Upper lobe of left lung (tissue), 6 donors: Measurements from ENCODE around the gene NGB. TPM values are rescaled to one million over a fixed set of nuclear protein-coding genes. Genes with fewer than 3 reads are reported as not detected.

Source experiments
- ATAC-seq, 2 donors: fragments of 200-7000 bp; cut with Tn5 transposase; one replicate each; pipeline ENCODE4 v1.9.1; 2022; ENCODE audit warnings: mild to moderate bottlenecking in 2 of 2, moderate library complexity in 2 of 2; ENCODE audit not compliant: low FRiP score in 2 of 2
- DNase-seq, 2 donors: peaks; one replicate each; pipeline ENCODE4 v3.0.0-alpha.2; 2019 to 2020
- H3K27ac ChIP-seq, 4 donors: fragments of 200-600 bp; sonication (generic); one replicate each; pipeline ENCODE4 v1.5.1; 2016 to 2019
- H3K27me3 ChIP-seq, 4 donors: fragments of 200-600 bp; sonication (generic); one replicate each; pipeline ENCODE4 v1.5.1; 2017 to 2019
- H3K36me3 ChIP-seq, 4 donors: fragments of 200-600 bp; sonication (generic); one replicate each; pipeline ENCODE4 v1.5.1; 2016 to 2019
- H3K4me1 ChIP-seq, 4 donors: fragments of 200-600 bp; sonication (generic); one replicate each; pipeline ENCODE4 v1.5.1; 2018 to 2019
- H3K4me3 ChIP-seq, 4 donors: fragments of 200-600 bp; sonication (generic); one replicate each; pipeline ENCODE4 v1.5.1; 2017 to 2019; ENCODE audit warnings: mild to moderate bottlenecking in 2 of 4, moderate library complexity in 1 of 4
- H3K9me3 ChIP-seq, 4 donors: fragments of 200-600 bp; sonication (generic); one replicate each; pipeline ENCODE4 v1.5.1; 2018 to 2019
- CTCF ChIP-seq, 6 experiments: fragments of 450-650 bp in 4 of 6; fragments of 200-600 bp in 2 of 6; sonication (generic) in 2 of 6; IDR thresholded peaks; one replicate each; pipeline ENCODE4 v1.5.1; 2016 to 2019; ENCODE audit warnings: antibody characterized with exemption in 6 of 6
- EP300 ChIP-seq, 4 donors: sonication (generic); formaldehyde crosslinking; IDR thresholded peaks; one replicate each; pipeline ENCODE4 v1.5.1; 2017; ENCODE audit warnings: antibody characterized with exemption in 4 of 4, control low read depth in 2 of 4
- POLR2A ChIP-seq, 4 donors: fragments of 450-650 bp; IDR thresholded peaks; one replicate each; pipeline ENCODE4 v1.5.1; 2016 to 2017; ENCODE audit warnings: antibody characterized with exemption in 4 of 4, mild to moderate bottlenecking in 2 of 4
- POLR2AphosphoS5 ChIP-seq, 2 donors: sonication (generic); formaldehyde crosslinking; IDR thresholded peaks; one replicate each; pipeline ENCODE4 v1.5.1; 2017; ENCODE audit warnings: antibody characterized with exemption in 2 of 2
- WGBS, 2 donors: methylation state at CpG; one replicate each; pipeline ENCODE4 v1.1.5; 2017 to 2018; 5-methylcytosine and 5-hydroxymethylcytosine counted together
- total RNA-seq, 6 donors: library from RNA; depleted of rRNA in 4 of 6; stranded (reverse); fragments of >200 nt in 4 of 6; gene quantifications; one replicate each; pipeline versions ENCODE4 v1.1.0 to v1.2.1, GENCODE V29; 2016 to 2021
- donor health status: DM: no; HTN: no; CAD: no; lungs with moderate emphysema.
- donor health status: DM: no; HTN: yes; CAD: no; lungs with severe emphysema.

NGB gene
- total RNA-seq, 6 donors from 2014 or later = 0.30 TPM; not detected in 5

DNA sequence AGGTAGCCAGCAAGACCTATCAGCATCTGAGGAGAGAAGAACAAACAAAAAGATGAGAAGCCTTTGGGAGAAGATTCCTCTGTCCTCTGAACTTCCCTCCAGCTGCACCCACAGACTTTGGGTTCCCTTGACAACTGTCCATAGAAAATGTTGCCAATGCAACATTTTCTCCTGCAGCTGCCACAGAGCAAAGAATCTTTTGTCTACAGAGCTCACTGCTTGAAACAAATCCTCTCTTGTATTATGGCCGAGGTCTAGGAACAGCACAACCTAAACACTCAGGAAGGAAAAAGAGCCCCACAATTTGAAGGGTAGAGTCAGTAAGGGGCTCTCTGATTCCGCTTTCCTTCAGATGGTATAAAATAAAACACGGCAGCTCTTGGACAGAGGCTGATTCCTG lies 35.4 kb upstream of the NGB start:
- no peak for ATAC-seq
- Histone ChIP-seq H3K27ac (no peak overlapping the region), H3K4me3 (no peak overlapping the region), H3K27me3 (no peaks in the 10 kb centered on the region), H3K36me3 (peaks cover 0 to 25% (median 6%) of the 10 kb centered on the region in 4 donors), H3K9me3 (no peaks in the 10 kb centered on the region), H3K4me1 (peaks cover 5 to 15% (median 8%) of the 10 kb centered on the region in 4 donors)
- TF ChIP-seq POLR2AphosphoS5 (IDR thresholded peaks at IDR 0.05) (no peak), CTCF (IDR thresholded peaks at IDR 0.05) (no peak), POLR2A (IDR thresholded peaks at IDR 0.05) (no peak), EP300 (IDR thresholded peaks at IDR 0.05) (no peak)
- 69 to 71% methylated on average over 3 of the region's 3 CpGs for WGBS, 2 donors
- DNase-seq = no peak

DNA sequence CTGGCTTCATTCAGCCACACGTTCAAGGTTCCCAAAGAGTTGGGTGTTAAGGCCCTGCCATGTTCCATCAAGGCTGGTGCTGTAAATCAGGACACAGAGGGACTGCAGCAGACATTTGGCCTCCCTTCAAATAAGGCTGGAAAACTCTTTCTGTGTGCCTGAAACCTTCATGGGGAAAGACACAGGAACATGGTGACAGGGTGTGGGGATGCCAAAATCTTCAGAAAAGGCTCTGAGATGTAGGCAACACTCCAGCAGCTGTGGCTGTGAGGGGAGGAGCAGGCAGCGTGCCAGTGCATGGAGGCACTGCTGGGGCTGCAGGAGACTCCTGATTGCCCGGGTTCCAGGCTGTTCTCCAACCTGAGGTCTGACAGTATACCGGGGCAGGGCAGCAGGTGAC lies 34.7 kb upstream of the NGB start:
- WGBS, 2 donors = 81 to 85% methylated on average over 4 of the region's 4 CpGs

GRCh38 chr14:77303417-77304156 lies 32.6 kb upstream of the NGB start:
- Histone ChIP-seq H3K9me3 (no peaks in the 10 kb centered on the region), H3K4me1 (peaks cover 5 to 15% (median 8%) of the 10 kb centered on the region in 4 donors), H3K36me3 (peaks cover 0 to 42% (median 9%) of the 10 kb centered on the region in 4 donors), H3K4me3 (no peak overlapping the region), H3K27ac (peak overlapping the region in 2 of 4 donors; percentile 6 to 46), H3K27me3 (no peaks in the 10 kb centered on the region)
- 50% methylated on average over 4 of the region's 4 CpGs for WGBS, 2 donors
- no peak for TF ChIP-seq POLR2A (IDR thresholded peaks at IDR 0.05)
- peak in 1 of 2 donors; percentile 12 for TF ChIP-seq POLR2AphosphoS5 (IDR thresholded peaks at IDR 0.05)
- DNase-seq = peak in 1 of 2 donors; percentile 59
- peak; percentile 60 to 89 for ATAC-seq

More for the DNA sequence above, 34.7 kb upstream of the NGB start:
- no peak overlapping the region for H3K27ac ChIP-seq
- TF ChIP-seq EP300 (IDR thresholded peaks at IDR 0.05) (no peak), CTCF (IDR thresholded peaks at IDR 0.05) (no peak), POLR2A (IDR thresholded peaks at IDR 0.05) (no peak), POLR2AphosphoS5 (IDR thresholded peaks at IDR 0.05) (no peak)
- no peak overlapping the region for H3K4me3 ChIP-seq
- peaks cover 5 to 15% (median 8%) of the 10 kb centered on the region in 4 donors for H3K4me1 ChIP-seq
- peaks cover 0 to 25% (median 6%) of the 10 kb centered on the region in 4 donors for H3K36me3 ChIP-seq
- DNase-seq (no peak), ATAC-seq (no peak)
- no peaks in the 10 kb centered on the region for H3K27me3 ChIP-seq
- H3K9me3 ChIP-seq = no peaks in the 10 kb centered on the region

DNA sequence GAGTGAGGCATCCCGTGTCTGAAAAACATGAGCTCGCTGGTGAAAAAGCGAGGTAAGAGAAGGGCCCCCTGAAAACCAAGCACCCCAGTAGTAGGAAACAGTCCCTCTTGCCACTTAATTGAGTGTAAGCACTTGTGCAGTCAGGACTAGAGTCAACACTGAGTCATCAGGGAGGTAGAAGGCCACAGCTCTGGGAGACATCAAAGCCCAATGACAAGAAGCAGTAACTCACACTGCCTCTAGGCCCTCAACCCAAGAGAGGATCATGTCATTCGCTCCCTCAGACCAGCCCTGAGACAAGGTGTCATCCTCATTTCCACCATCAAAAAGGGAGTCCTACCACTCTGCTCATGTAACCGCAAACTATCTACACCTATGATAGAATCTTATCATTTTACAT lies 31.9 kb upstream of the NGB start:
- ATAC-seq (peak in 1 of 2 donors; percentile 43), DNase-seq (peak in 1 of 2 donors; percentile 34)
- WGBS, 2 donors = 85 to 92% methylated on average over 5 of the region's 5 CpGs
- no peak overlapping the region for H3K4me3 ChIP-seq
- H3K4me1 ChIP-seq = peaks cover 5 to 15% (median 8%) of the 10 kb centered on the region in 4 donors
- H3K27me3 ChIP-seq = no peaks in the 10 kb centered on the region
- H3K36me3 ChIP-seq = peaks cover 0 to 48% (median 14%) of the 10 kb centered on the region in 4 donors
- TF ChIP-seq EP300 (IDR thresholded peaks at IDR 0.05) (no peak), POLR2A (IDR thresholded peaks at IDR 0.05) (no peak), CTCF (IDR thresholded peaks at IDR 0.05) (no peak), POLR2AphosphoS5 (IDR thresholded peaks at IDR 0.05) (no peak)
- no peaks in the 10 kb centered on the region for H3K9me3 ChIP-seq
- no peak overlapping the region for H3K27ac ChIP-seq

GRCh38 chr14:77301103-77301502 lies 30.1 kb upstream of the NGB start:
- Histone ChIP-seq H3K9me3 (no peaks in the 10 kb centered on the region), H3K27me3 (no peaks in the 10 kb centered on the region), H3K4me1 (peaks cover 5 to 15% (median 8%) of the 10 kb centered on the region in 4 donors), H3K4me3 (no peak overlapping the region), H3K36me3 (peaks cover 0 to 66% (median 18%) of the 10 kb centered on the region in 4 donors), H3K27ac (no peak overlapping the region)
- ATAC-seq (peak in 1 of 2 donors; percentile 71), DNase-seq (peak in 1 of 2 donors; percentile 49)
- 58 to 59% methylated on average over 8 to 10 of the region's 10 CpGs for WGBS, 2 donors
- peak; percentile 41 to 71 (median 58) for TF ChIP-seq CTCF (IDR thresholded peaks at IDR 0.05)
- no peak for TF ChIP-seq POLR2A (IDR thresholded peaks at IDR 0.05)
- no peak for TF ChIP-seq EP300 (IDR thresholded peaks at IDR 0.05)
- TF ChIP-seq POLR2AphosphoS5 (IDR thresholded peaks at IDR 0.05) = no peak
